CD8-positive, alpha-beta memory T cell (primary cell): ENCODE data around the gene CDC42SE1. TPM values are rescaled to one million over a fixed set of nuclear protein-coding genes. Genes with fewer than 3 reads are reported as not detected.
A peak's percentile ranks its signal among the peaks of the same experiment; 100 is the strongest.

Experiments
- CTCF ChIA-PET: fragments of 350-600 bp; sonication (Branson Sonifier 250); formaldehyde crosslinking; loops from one replicate; lab custom pipeline; 2021; ENCODE audit warnings: antibody characterized with exemption; lab: Charles Lee
- POLR2A ChIA-PET: fragments of 350-600 bp; sonication (Branson Sonifier 250); formaldehyde crosslinking; loops from one replicate; lab custom pipeline; 2021; ENCODE audit warnings: antibody characterized with exemption; lab: Charles Lee
- DNase-seq, 5 donors: peaks; one replicate each; pipeline versions ENCODE4 v3.0.0 to v3.0.0-alpha.2; 2020 to 2022; ENCODE audit warnings: mixed read lengths in 1 of 5
- H3K27ac ChIP-seq: one replicate; pipeline ENCODE4 v1.7.0; 2013; ENCODE audit warnings: low read depth, mild to moderate bottlenecking, low read length, moderate library complexity
- H3K27me3 ChIP-seq: 2 replicates; pipeline ENCODE4 v1.7.0; 2013; ENCODE audit warnings: low read length, mild to moderate bottlenecking; ENCODE audit not compliant: insufficient read depth, poor library complexity, severe bottlenecking
- H3K36me3 ChIP-seq: 2 replicates; pipeline ENCODE4 v1.7.0; 2013; ENCODE audit warnings: mild to moderate bottlenecking, low read length, moderate library complexity; ENCODE audit not compliant: insufficient read depth
- H3K4me1 ChIP-seq: 2 replicates; pipeline ENCODE4 v1.7.0; 2013; ENCODE audit warnings: mild to moderate bottlenecking, low read length, moderate library complexity; ENCODE audit not compliant: insufficient read depth
- H3K4me3 ChIP-seq: 2 replicates; pipeline ENCODE4 v1.7.0; 2013; ENCODE audit warnings: mild to moderate bottlenecking, low read length
- H3K9me3 ChIP-seq: 2 replicates; pipeline ENCODE4 v1.7.0; 2013; ENCODE audit warnings: mild to moderate bottlenecking, low read length
- H3K27ac Mint-ChIP-seq, 8 donors: one replicate each; pipeline ENCODE4 v1.8.0; 2020 to 2021; ENCODE audit warnings: mixed read lengths in 8 of 8, mild to moderate bottlenecking in 6 of 8, inconsistent platforms in 3 of 8, moderate library complexity in 3 of 8
- H3K27me3 Mint-ChIP-seq, 2 donors: one replicate each; pipeline ENCODE4 v1.8.0; 2020 to 2021; ENCODE audit warnings: mixed read lengths in 2 of 2, mild to moderate bottlenecking in 1 of 2, moderate library complexity in 1 of 2
- H3K36me3 Mint-ChIP-seq, 3 donors: one replicate each; pipeline ENCODE4 v1.8.0; 2020 to 2021; ENCODE audit warnings: mixed read lengths in 3 of 3, inconsistent platforms in 1 of 3, mild to moderate bottlenecking in 1 of 3
- H3K4me1 Mint-ChIP-seq, 3 donors: one replicate each; pipeline ENCODE4 v1.8.0; 2020 to 2021; ENCODE audit warnings: mixed read lengths in 3 of 3, inconsistent platforms in 1 of 3, mild to moderate bottlenecking in 1 of 3
- H3K4me3 Mint-ChIP-seq, 7 donors: one replicate each; pipeline ENCODE4 v1.8.0; 2020 to 2021; ENCODE audit warnings: mixed read lengths in 7 of 7, mild to moderate bottlenecking in 6 of 7, moderate library complexity in 4 of 7, inconsistent platforms in 2 of 7
- H3K9me3 Mint-ChIP-seq, 5 donors: one replicate each; pipeline ENCODE4 v1.8.0; 2020 to 2022; ENCODE audit warnings: mixed read lengths in 5 of 5, mild to moderate bottlenecking in 3 of 5, moderate library complexity in 2 of 5, inconsistent platforms in 1 of 5
- polyA plus RNA-seq: library from polyadenylated mRNA; unstranded; fragments of 300-500 nt; fragmentation: Illumina TruSeq; gene quantifications from one replicate; pipeline ENCODE4 v1.2.3, GENCODE V29; 2021
- total RNA-seq, 2 experiments: library from RNA; stranded (reverse); gene quantifications; one replicate each; pipeline ENCODE4 v1.2.3, GENCODE V29; 2021

Gene CDC42SE1
- total and polyA plus RNA-seq, 3 experiments from 2014 or later: 104 to 213 (median 201) TPM

- Histone ChIP-seq H3K9me3 (no peaks in the 10 kb centered on the region), H3K36me3 (no peaks in the 10 kb centered on the region), H3K4me3 (peak within 1 kb of the TSS; percentile 69), H3K27me3 (no peaks in the 10 kb centered on the region), H3K27ac (peak within 1 kb of the TSS; percentile 89), H3K4me1 (peaks cover 59% of the 10 kb centered on the region)
- Mint-ChIP-seq H3K9me3 (no peaks in the 10 kb centered on the region), H3K36me3 (peaks cover 0 to 26% (median 1%) of the 10 kb centered on the region in 3 donors), H3K27ac (peak within 1 kb of the TSS; percentile 91 to 100 (median 99)), H3K4me1 (peaks cover 61 to 86% (median 81%) of the 10 kb centered on the region in 3 donors), H3K4me3 (peak within 1 kb of the TSS; percentile 82 to 98 (median 93)), H3K27me3 (no peaks in the 10 kb centered on the region)
- peak; percentile 94 to 98 (median 96) for DNase-seq
- ChIA-PET CTCF (interaction anchor here (0.7 to 2.9 kb wide), 3 partner anchors 16 to 175 kb away, joined by 3 to 7 read pairs (median 3); partner anchors contain the start of gene TNFAIP8L2), POLR2A (interaction anchor here (0.5 to 0.6 kb wide), 2 partner anchors 49 to 84 kb away, joined by 4 read pairs; no protein-coding TSS in a partner anchor)
These were observed 50.9 kb downstream of the CDC42SE1 start, which contains the start of gene PRUNE1 for GRCh38 chr1:151008244-151009205. TSS of gene PRUNE1 (plus strand) at chr1:151008449. CDS start at chr1:151008633, 184 bp downstream.

- Histone ChIP-seq H3K27me3 (no peaks in the 10 kb centered on the region), H3K4me3 (peak overlapping the region; percentile 69), H3K36me3 (no peaks in the 10 kb centered on the region), H3K9me3 (no peaks in the 10 kb centered on the region), H3K27ac (peak overlapping the region; percentile 89), H3K4me1 (peaks cover 65% of the 10 kb centered on the region)
- Mint-ChIP-seq H3K36me3 (peaks cover 0 to 20% (median 1%) of the 10 kb centered on the region in 3 donors), H3K9me3 (no peaks in the 10 kb centered on the region), H3K4me3 (peak overlapping the region; percentile 82 to 98 (median 93)), H3K27me3 (no peaks in the 10 kb centered on the region), H3K27ac (peak overlapping the region; percentile 91 to 100 (median 99)), H3K4me1 (peaks cover 64 to 86% (median 81%) of the 10 kb centered on the region in 3 donors)
- DNase-seq: no peak
- ChIA-PET POLR2A (no interaction called here), CTCF (interaction anchor here (0.7 to 2.9 kb wide), 3 partner anchors 17 to 176 kb away, joined by 3 to 15 read pairs (median 7); no protein-coding TSS in a partner anchor)
These were observed 51.6 kb downstream of the CDC42SE1 start for GRCh38 chr1:151007853-151008243.

- H3K36me3 Mint-ChIP-seq: peaks cover 0 to 14% (median 0%) of the 10 kb centered on the region in 3 donors
- POLR2A ChIA-PET: interaction anchor here (0.7 to 0.8 kb wide), 2 partner anchors 41 to 377 kb away, joined by 3 read pairs; partner anchors contain the start of gene C1orf56
These were observed 52.9 kb downstream of the CDC42SE1 start, which contains the start of gene MINDY1 for GRCh38 chr1:151006327-151007052. TSS of gene MINDY1 (minus strand) at chr1:151006902. CDS start at chr1:151002617, 4,285 bp downstream.

GRCh38 chr1:151005729-151006319, 53.6 kb downstream of the CDC42SE1 start:
- Mint-ChIP-seq H3K27ac (peak overlapping the region; percentile 91 to 100 (median 98)), H3K4me1 (peaks cover 56 to 84% (median 79%) of the 10 kb centered on the region in 3 donors), H3K27me3 (no peaks in the 10 kb centered on the region), H3K9me3 (no peaks in the 10 kb centered on the region), H3K36me3 (peaks cover 0 to 9% (median 0%) of the 10 kb centered on the region in 3 donors), H3K4me3 (peak overlapping the region; percentile 75 to 98 (median 92))
- H3K4me3 ChIP-seq: peak overlapping the region; percentile 77
- peak in 1 of 5 donors; percentile 21 for DNase-seq
- H3K9me3 ChIP-seq: no peaks in the 10 kb centered on the region
- H3K4me1 ChIP-seq: peaks cover 78% of the 10 kb centered on the region
- H3K36me3 ChIP-seq: peaks cover 4% of the 10 kb centered on the region
- H3K27ac ChIP-seq: peak overlapping the region; percentile 62
- no peaks in the 10 kb centered on the region for H3K27me3 ChIP-seq
- ChIA-PET CTCF (interaction anchor here (0.9 to 3.2 kb wide), 10 partner anchors 10 to 446 kb away, joined by 3 to 26 read pairs (median 4); partner anchors contain the start of gene TNFAIP8L2), POLR2A (interaction anchor here (0.7 to 0.8 kb wide), 2 partner anchors 78 to 376 kb away, joined by 3 to 6 read pairs; no protein-coding TSS in a partner anchor)

More at GRCh38 chr1:151006327-151007052, 52.9 kb downstream of the CDC42SE1 start, which contains the start of gene MINDY1:
- CTCF ChIA-PET: interaction anchor here (0.8 to 3.2 kb wide), 14 partner anchors 11 to 447 kb away, joined by 3 to 26 read pairs (median 4); partner anchors contain the start of genes CDC42SE1 and TNFAIP8L2
- Mint-ChIP-seq H3K9me3 (no peaks in the 10 kb centered on the region), H3K27me3 (no peaks in the 10 kb centered on the region), H3K4me1 (peaks cover 62 to 90% (median 85%) of the 10 kb centered on the region in 3 donors), H3K4me3 (peak within 1 kb of the TSS; percentile 82 to 98 (median 93)), H3K27ac (peak within 1 kb of the TSS; percentile 91 to 100 (median 99))
- Histone ChIP-seq H3K9me3 (no peaks in the 10 kb centered on the region), H3K27me3 (no peaks in the 10 kb centered on the region), H3K36me3 (peaks cover 4% of the 10 kb centered on the region), H3K27ac (peak within 1 kb of the TSS; percentile 89), H3K4me1 (peaks cover 78% of the 10 kb centered on the region), H3K4me3 (peak within 1 kb of the TSS; percentile 77)
- DNase-seq: peak in 3 of 5 donors; percentile 3 to 53 (median 43)

GRCh38 chr1:151003180-151003579, 56.2 kb downstream of the CDC42SE1 start:
- Mint-ChIP-seq H3K4me1 (peaks cover 37 to 61% (median 53%) of the 10 kb centered on the region in 3 donors), H3K27me3 (peaks cover 2 to 8% of the 10 kb centered on the region in 2 donors), H3K9me3 (no peaks in the 10 kb centered on the region), H3K4me3 (peak overlapping the region in 6 of 7 donors; percentile 8 to 71 (median 47)), H3K27ac (peak overlapping the region; percentile 20 to 81 (median 60)), H3K36me3 (peaks cover 0 to 3% (median 0%) of the 10 kb centered on the region in 3 donors)
- peak in 1 of 5 donors; percentile 44 for DNase-seq
- H3K36me3 ChIP-seq: peaks cover 26% of the 10 kb centered on the region
- H3K27me3 ChIP-seq: no peaks in the 10 kb centered on the region
- ChIA-PET CTCF (interaction anchor here (1.3 kb wide), 1 partner anchor 24 kb away, joined by 5 read pairs; no protein-coding TSS in a partner anchor), POLR2A (interaction anchor here (1.0 kb wide), 1 partner anchor 27 kb away, joined by 3 read pairs; no protein-coding TSS in a partner anchor)
- H3K27ac ChIP-seq: no peak overlapping the region
- H3K4me3 ChIP-seq: peak overlapping the region; percentile 17
- peaks cover 77% of the 10 kb centered on the region for H3K4me1 ChIP-seq
- no peaks in the 10 kb centered on the region for H3K9me3 ChIP-seq

GRCh38 chr1:151002611-151003010, 56.8 kb downstream of the CDC42SE1 start:
- no peaks in the 10 kb centered on the region for H3K9me3 Mint-ChIP-seq
- H3K27ac Mint-ChIP-seq: peak overlapping the region in 7 of 8 donors; percentile 20 to 89 (median 70)
- H3K27me3 Mint-ChIP-seq: peaks cover 2 to 8% of the 10 kb centered on the region in 2 donors
- no peak overlapping the region for H3K27ac ChIP-seq
- no peaks in the 10 kb centered on the region for H3K9me3 ChIP-seq
- DNase-seq: no peak
- H3K4me1 ChIP-seq: peaks cover 73% of the 10 kb centered on the region
- no peaks in the 10 kb centered on the region for H3K27me3 ChIP-seq
- peak overlapping the region; percentile 17 for H3K4me3 ChIP-seq
- H3K4me3 Mint-ChIP-seq: peak overlapping the region in 6 of 7 donors; percentile 22 to 71 (median 53)
- ChIA-PET POLR2A (interaction anchor here (1.0 kb wide), 1 partner anchor 27 kb away, joined by 3 read pairs; no protein-coding TSS in a partner anchor), CTCF (interaction anchor here (1.3 kb wide), 1 partner anchor 24 kb away, joined by 5 read pairs; no protein-coding TSS in a partner anchor)
- peaks cover 26% of the 10 kb centered on the region for H3K36me3 ChIP-seq
- H3K4me1 Mint-ChIP-seq: peaks cover 32 to 56% (median 48%) of the 10 kb centered on the region in 3 donors
- H3K36me3 Mint-ChIP-seq: peaks cover 0 to 3% (median 0%) of the 10 kb centered on the region in 3 donors
